CD4-positive, CD25-positive, alpha-beta regulatory T cell (primary cell): Measurements from ENCODE around the gene KCTD21. TPM values are rescaled to one million over a fixed set of nuclear protein-coding genes. Genes with fewer than 3 reads are reported as not detected.

Experiments
- ATAC-seq, 2 donors: fragments of 150-1000 bp; cut with Tn5 transposase; one replicate each; pipeline ENCODE4 v1.10.0; 2021; ENCODE audit warnings: low read depth in 2 of 2, moderate number of reproducible peaks in 2 of 2, moderate library complexity in 1 of 2
- DNase-seq, 3 donors: peaks; one replicate each; pipeline versions ENCODE4 v3.0.0 to v3.0.0-alpha.2; 2012 to 2022; ENCODE audit warnings: mixed read lengths in 1 of 3
- H3K27ac ChIP-seq: one replicate; pipeline ENCODE4 v1.7.0; 2013; ENCODE audit warnings: mild to moderate bottlenecking, low read length; ENCODE audit not compliant: insufficient read depth, poor library complexity, severe bottlenecking
- H3K27me3 ChIP-seq: one replicate; pipeline ENCODE4 v1.7.0; 2013; ENCODE audit warnings: low read length; ENCODE audit not compliant: control insufficient read depth, insufficient read depth
- H3K36me3 ChIP-seq: one replicate; pipeline ENCODE4 v1.7.0; 2013; ENCODE audit warnings: mild to moderate bottlenecking, low read length, moderate library complexity; ENCODE audit not compliant: control insufficient read depth, insufficient read depth
- H3K4me1 ChIP-seq: 2 replicates; pipeline ENCODE4 v1.7.0; 2013; ENCODE audit warnings: mild to moderate bottlenecking, low read length; ENCODE audit not compliant: insufficient read depth, control insufficient read depth, poor library complexity, severe bottlenecking
- H3K4me3 ChIP-seq: one replicate; pipeline ENCODE4 v1.7.0; 2013; ENCODE audit warnings: low read depth, mild to moderate bottlenecking, low read length, moderate library complexity
- H3K9me3 ChIP-seq, 2 experiments: 1 replicate in 1 of 2; 2 replicates in 1 of 2; pipeline ENCODE4 v1.7.0; 2013; ENCODE audit warnings: low read length in 2 of 2, mild to moderate bottlenecking in 1 of 2, moderate library complexity in 1 of 2; ENCODE audit not compliant: control insufficient read depth in 2 of 2
- H3K27ac Mint-ChIP-seq, 3 donors: one replicate each; pipeline ENCODE4 v1.8.0; 2020 to 2022; ENCODE audit warnings: mild to moderate bottlenecking in 3 of 3, mixed read lengths in 3 of 3, moderate library complexity in 2 of 3
- H3K27me3 Mint-ChIP-seq: one replicate; pipeline ENCODE4 v1.8.0; 2022; ENCODE audit warnings: mild to moderate bottlenecking, mixed read lengths
- H3K36me3 Mint-ChIP-seq: one replicate; pipeline ENCODE4 v1.8.0; 2020; ENCODE audit warnings: mixed read lengths
- H3K4me1 Mint-ChIP-seq, 4 donors: one replicate each; pipeline ENCODE4 v1.8.0; 2020 to 2022; ENCODE audit warnings: mixed read lengths in 4 of 4, mild to moderate bottlenecking in 1 of 4
- H3K4me3 Mint-ChIP-seq, 4 donors: one replicate each; pipeline ENCODE4 v1.8.0; 2020 to 2022; ENCODE audit warnings: mild to moderate bottlenecking in 4 of 4, mixed read lengths in 4 of 4, moderate library complexity in 3 of 4
- H3K9me3 Mint-ChIP-seq, 7 donors: one replicate each; pipeline ENCODE4 v1.8.0; 2020 to 2022; ENCODE audit warnings: mixed read lengths in 7 of 7, mild to moderate bottlenecking in 3 of 7, moderate library complexity in 2 of 7
- polyA plus RNA-seq, 4 donors: library from polyadenylated mRNA; unstranded; fragments of 300-500 nt; fragmentation: Illumina TruSeq; gene quantifications; one replicate each; pipeline ENCODE4 v1.2.3, GENCODE V29; 2021
- total RNA-seq: library from RNA; stranded (reverse); gene quantifications from one replicate; pipeline ENCODE4 v1.2.3, GENCODE V29; 2022

Gene KCTD21
- total and polyA plus RNA-seq, 5 donors from 2014 or later = 1.4 to 3.8 (median 3.2) TPM

- H3K27me3 Mint-ChIP-seq = no peaks in the 10 kb centered on the region
- no peak overlapping the region for H3K27ac ChIP-seq
- H3K27me3 ChIP-seq = no peaks in the 10 kb centered on the region
- H3K4me3 ChIP-seq = no peak overlapping the region
- no peaks in the 10 kb centered on the region for H3K9me3 Mint-ChIP-seq
- peak overlapping the region in 1 of 3 donors; percentile 54 for H3K27ac Mint-ChIP-seq
- H3K36me3 Mint-ChIP-seq = no peaks in the 10 kb centered on the region
- no peak overlapping the region for H3K4me3 Mint-ChIP-seq
- ATAC-seq (no peak), DNase-seq (no peak)
- no peaks in the 10 kb centered on the region for H3K36me3 ChIP-seq
- no peaks in the 10 kb centered on the region for H3K9me3 ChIP-seq
- peaks cover 5 to 39% (median 36%) of the 10 kb centered on the region in 4 donors for H3K4me1 Mint-ChIP-seq
- H3K4me1 ChIP-seq = peaks cover 14% of the 10 kb centered on the region
Observed at GRCh38 chr11:78194490-78194889, 6.1 kb upstream of the KCTD21 start.

GRCh38 chr11:78193806-78194205, 5.4 kb upstream of the KCTD21 start:
- no peak overlapping the region for H3K4me3 Mint-ChIP-seq
- H3K27me3 ChIP-seq = no peaks in the 10 kb centered on the region
- no peaks in the 10 kb centered on the region for H3K36me3 Mint-ChIP-seq
- H3K27ac ChIP-seq = no peak overlapping the region
- peaks cover 21% of the 10 kb centered on the region for H3K4me1 ChIP-seq
- H3K36me3 ChIP-seq = no peaks in the 10 kb centered on the region
- DNase-seq = no peak
- H3K9me3 ChIP-seq = no peaks in the 10 kb centered on the region
- H3K4me3 ChIP-seq = no peak overlapping the region
- peaks cover 4 to 43% (median 39%) of the 10 kb centered on the region in 4 donors for H3K4me1 Mint-ChIP-seq
- no peak for ATAC-seq
- no peaks in the 10 kb centered on the region for H3K27me3 Mint-ChIP-seq
- no peaks in the 10 kb centered on the region for H3K9me3 Mint-ChIP-seq
- no peak overlapping the region for H3K27ac Mint-ChIP-seq

DNA sequence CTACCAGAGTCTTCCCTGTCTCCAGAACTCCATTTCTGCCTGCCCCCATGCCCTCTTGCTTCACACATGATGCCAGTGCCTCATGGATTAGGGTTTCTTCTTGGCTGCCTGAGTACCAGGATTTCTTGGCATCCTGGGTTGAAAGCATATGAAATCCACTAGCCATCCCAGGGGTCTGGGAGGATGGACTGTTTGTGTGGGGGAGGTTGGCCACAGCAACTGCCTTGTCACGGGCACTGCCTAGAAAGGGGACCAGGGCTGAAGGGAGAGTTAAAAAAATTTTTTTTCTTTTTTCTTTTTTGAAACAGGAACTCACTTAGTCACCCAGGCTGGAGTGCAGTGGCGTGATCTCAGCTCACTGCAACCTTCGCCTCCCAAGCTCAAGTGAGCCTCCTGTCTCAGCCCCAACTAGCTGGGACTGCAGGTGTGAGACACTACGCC, 4.5 kb upstream of the KCTD21 start:
- peak overlapping the region in 1 of 4 donors; percentile 75 for H3K4me3 Mint-ChIP-seq

GRCh38 chr11:78192223-78192719, 3.8 kb upstream of the KCTD21 start:
- Mint-ChIP-seq H3K36me3 (no peaks in the 10 kb centered on the region), H3K27ac (peak overlapping the region; percentile 25 to 58 (median 38)), H3K4me1 (peaks cover 5 to 53% (median 46%) of the 10 kb centered on the region in 4 donors), H3K27me3 (no peaks in the 10 kb centered on the region), H3K9me3 (no peaks in the 10 kb centered on the region), H3K4me3 (peak overlapping the region in 1 of 4 donors; percentile 75)
- no peaks in the 10 kb centered on the region for H3K9me3 ChIP-seq
- H3K27ac ChIP-seq = no peak overlapping the region
- peaks cover 27% of the 10 kb centered on the region for H3K4me1 ChIP-seq
- ATAC-seq (no peak), DNase-seq (no peak)
- no peaks in the 10 kb centered on the region for H3K36me3 ChIP-seq
- H3K4me3 ChIP-seq = no peak overlapping the region
- H3K27me3 ChIP-seq = no peaks in the 10 kb centered on the region

More for the DNA sequence above, 4.5 kb upstream of the KCTD21 start:
- ATAC-seq (no peak), DNase-seq (no peak)
- H3K4me1 Mint-ChIP-seq = peaks cover 0 to 48% (median 40%) of the 10 kb centered on the region in 4 donors
- no peak overlapping the region for H3K4me3 ChIP-seq
- no peaks in the 10 kb centered on the region for H3K9me3 ChIP-seq
- H3K27me3 Mint-ChIP-seq = no peaks in the 10 kb centered on the region
- H3K27me3 ChIP-seq = no peaks in the 10 kb centered on the region
- H3K36me3 Mint-ChIP-seq = no peaks in the 10 kb centered on the region
- no peaks in the 10 kb centered on the region for H3K9me3 Mint-ChIP-seq
- no peaks in the 10 kb centered on the region for H3K36me3 ChIP-seq
- H3K4me1 ChIP-seq = peaks cover 21% of the 10 kb centered on the region
- no peak overlapping the region for H3K27ac ChIP-seq
- H3K27ac Mint-ChIP-seq = peak overlapping the region in 2 of 3 donors; percentile 38 to 83

DNA sequence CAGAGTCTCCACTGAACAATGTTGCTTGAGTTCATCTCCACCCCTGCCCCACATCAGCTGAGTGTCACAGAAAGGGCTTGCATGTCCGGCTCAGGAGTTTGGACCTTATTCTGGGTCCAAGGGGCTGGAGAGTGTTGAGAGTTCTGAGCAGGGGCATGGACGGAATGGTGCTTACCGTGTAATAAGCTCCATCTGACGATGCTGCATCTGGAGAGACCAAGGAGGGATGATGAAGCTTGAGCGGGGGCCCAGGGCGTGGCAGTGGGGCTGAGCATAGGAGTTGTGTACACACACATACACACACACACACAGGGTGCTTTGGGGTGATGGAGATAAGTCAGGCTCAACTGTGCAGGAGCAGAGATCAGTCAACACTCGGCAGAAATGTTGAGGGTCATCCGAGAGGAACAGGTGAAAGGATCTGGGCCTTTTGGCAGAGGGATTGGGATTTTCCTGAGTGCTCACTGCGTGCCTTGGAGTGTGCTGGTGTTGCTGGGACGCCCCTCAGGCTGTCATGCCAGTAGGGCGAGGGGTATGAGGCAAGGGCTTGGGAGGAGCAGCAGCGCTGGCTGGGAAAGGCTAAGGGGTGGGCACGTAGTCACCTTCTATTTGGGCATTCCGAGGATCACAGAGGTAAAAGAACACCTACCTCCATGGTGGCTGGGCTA, 2.6 kb upstream of the KCTD21 start:
- Histone ChIP-seq H3K9me3 (no peaks in the 10 kb centered on the region), H3K4me3 (no peak overlapping the region), H3K27me3 (no peaks in the 10 kb centered on the region), H3K4me1 (peaks cover 32% of the 10 kb centered on the region), H3K36me3 (no peaks in the 10 kb centered on the region), H3K27ac (no peak overlapping the region)
- no peaks in the 10 kb centered on the region for H3K9me3 Mint-ChIP-seq
- H3K27ac Mint-ChIP-seq = peak overlapping the region; percentile 47 to 96 (median 60)
- H3K4me3 Mint-ChIP-seq = peak overlapping the region; percentile 19 to 100 (median 64)
- ATAC-seq = no peak
- H3K4me1 Mint-ChIP-seq = peaks cover 15 to 62% (median 53%) of the 10 kb centered on the region in 4 donors
- no peak for DNase-seq
- H3K36me3 Mint-ChIP-seq = no peaks in the 10 kb centered on the region
- H3K27me3 Mint-ChIP-seq = no peaks in the 10 kb centered on the region

GRCh38 chr11:78190374-78190773, 1.9 kb upstream of the KCTD21 start:
- Histone ChIP-seq H3K36me3 (no peaks in the 10 kb centered on the region), H3K9me3 (no peaks in the 10 kb centered on the region), H3K4me1 (peaks cover 32% of the 10 kb centered on the region), H3K27ac (no peak overlapping the region), H3K4me3 (no peak overlapping the region), H3K27me3 (no peaks in the 10 kb centered on the region)
- Mint-ChIP-seq H3K9me3 (no peaks in the 10 kb centered on the region), H3K27me3 (no peaks in the 10 kb centered on the region), H3K4me1 (peaks cover 15 to 62% (median 53%) of the 10 kb centered on the region in 4 donors), H3K36me3 (no peaks in the 10 kb centered on the region), H3K4me3 (peak overlapping the region; percentile 98 to 100 (median 99)), H3K27ac (peak overlapping the region in 2 of 3 donors; percentile 93 to 96)
- DNase-seq (no peak), ATAC-seq (no peak)

DNA sequence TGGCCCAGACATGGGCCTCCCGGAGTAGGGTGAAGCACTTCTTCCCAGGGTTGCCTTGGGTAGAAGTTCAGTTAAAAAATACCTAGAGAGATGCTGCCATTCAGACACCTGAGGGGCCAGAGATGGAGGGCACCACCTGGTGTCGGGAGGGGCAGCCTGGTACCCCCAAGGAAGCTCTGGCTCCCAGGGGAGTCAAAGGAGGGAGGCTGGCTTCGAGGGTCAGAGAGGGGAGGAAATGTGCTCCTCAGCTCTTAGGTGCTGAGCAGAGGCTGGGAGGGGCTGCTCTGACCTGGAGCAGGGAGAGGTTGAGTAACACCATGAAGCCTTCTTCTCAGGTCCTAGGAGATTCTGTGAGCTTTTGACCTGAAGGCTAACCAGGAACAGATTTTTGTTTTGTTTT, 1.4 kb upstream of the KCTD21 start:
- H3K36me3 Mint-ChIP-seq = no peaks in the 10 kb centered on the region
- ATAC-seq = no peak
- Histone ChIP-seq H3K4me1 (peaks cover 32% of the 10 kb centered on the region), H3K27ac (no peak overlapping the region), H3K4me3 (peak overlapping the region; percentile 66), H3K27me3 (no peaks in the 10 kb centered on the region), H3K36me3 (no peaks in the 10 kb centered on the region), H3K9me3 (no peaks in the 10 kb centered on the region)
- H3K4me1 Mint-ChIP-seq = peaks cover 19 to 62% (median 53%) of the 10 kb centered on the region in 4 donors
- peak overlapping the region; percentile 98 to 100 (median 99) for H3K4me3 Mint-ChIP-seq
- H3K9me3 Mint-ChIP-seq = no peaks in the 10 kb centered on the region
- no peak for DNase-seq
- H3K27me3 Mint-ChIP-seq = no peaks in the 10 kb centered on the region
- H3K27ac Mint-ChIP-seq = peak overlapping the region in 2 of 3 donors; percentile 93 to 96
